K562 (cell line): ENCODE data around the gene FSCN2.

Experiments used
- HDAC8 ChIP-seq: fragments of 450-650 bp; IDR thresholded peaks from 2 replicates; pipeline ENCODE4 v1.6.1; 2016; ENCODE audit warnings: mild to moderate bottlenecking, missing genetic modification characterization, moderate library complexity, missing compliant biosample characterization
- ZBTB7A ChIP-seq: IDR thresholded peaks from 2 replicates; pipeline ENCODE4 v1.6.1; 2011; ENCODE audit warnings: low read depth, mild to moderate bottlenecking, low read length, moderate library complexity, borderline replicate concordance; ENCODE audit not compliant: control insufficient read depth
- TF ChIP-seq, protein P1 (sequence below), 3 experiments: IDR thresholded peaks in 2 of 3; conservative IDR thresholded peaks in 1 of 3; 2 replicates each; pipeline ENCODE4 v1.5.1; 2011 to 2012; ENCODE audit warnings: low read length in 3 of 3, mild to moderate bottlenecking in 3 of 3, control low read depth in 2 of 3, improper control_type of control experiment in 1 of 3, inconsistent platforms in 1 of 3, low read depth in 1 of 3, mixed read lengths in 1 of 3, moderate library complexity in 1 of 3; ENCODE audit not compliant: insufficient read depth in 2 of 3

DNA sequence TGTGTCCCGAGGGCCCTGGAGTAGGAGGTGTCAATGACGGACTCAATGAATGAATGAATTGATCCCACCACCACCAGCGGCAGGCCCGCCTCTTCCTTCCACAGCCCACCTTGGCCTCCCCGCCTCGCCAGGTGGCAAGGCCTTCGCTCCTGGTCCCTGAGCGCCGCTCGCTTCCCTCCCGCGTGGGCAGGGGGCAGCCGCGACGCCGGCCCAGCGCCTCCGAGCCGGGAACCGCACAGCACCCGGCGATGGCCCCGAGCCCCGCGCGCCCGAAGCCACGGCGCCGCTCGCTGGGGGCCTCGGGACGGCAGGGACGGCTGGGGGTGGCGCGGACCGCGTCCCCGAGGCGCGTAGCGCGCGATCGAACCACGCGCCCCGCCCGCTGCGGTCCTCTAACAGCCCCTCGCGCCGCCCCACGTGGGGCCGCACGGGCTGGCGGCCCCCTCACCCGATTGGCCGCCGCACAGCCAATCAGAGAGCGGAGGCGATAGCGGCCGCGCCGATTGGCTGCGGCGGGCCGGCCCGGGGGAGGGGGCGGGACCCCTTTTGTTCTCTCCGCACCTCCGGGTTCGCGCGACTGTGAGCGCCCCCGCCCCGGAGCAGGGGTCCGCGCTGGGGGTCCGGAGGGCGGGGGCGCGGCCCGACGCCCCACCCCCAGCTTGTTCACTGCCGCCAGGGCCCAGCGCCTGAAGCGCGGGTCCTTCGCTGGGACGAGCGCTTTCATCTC, 46.9 kb upstream of the FSCN2 start:
- TF ChIP-seq, protein P1, sequence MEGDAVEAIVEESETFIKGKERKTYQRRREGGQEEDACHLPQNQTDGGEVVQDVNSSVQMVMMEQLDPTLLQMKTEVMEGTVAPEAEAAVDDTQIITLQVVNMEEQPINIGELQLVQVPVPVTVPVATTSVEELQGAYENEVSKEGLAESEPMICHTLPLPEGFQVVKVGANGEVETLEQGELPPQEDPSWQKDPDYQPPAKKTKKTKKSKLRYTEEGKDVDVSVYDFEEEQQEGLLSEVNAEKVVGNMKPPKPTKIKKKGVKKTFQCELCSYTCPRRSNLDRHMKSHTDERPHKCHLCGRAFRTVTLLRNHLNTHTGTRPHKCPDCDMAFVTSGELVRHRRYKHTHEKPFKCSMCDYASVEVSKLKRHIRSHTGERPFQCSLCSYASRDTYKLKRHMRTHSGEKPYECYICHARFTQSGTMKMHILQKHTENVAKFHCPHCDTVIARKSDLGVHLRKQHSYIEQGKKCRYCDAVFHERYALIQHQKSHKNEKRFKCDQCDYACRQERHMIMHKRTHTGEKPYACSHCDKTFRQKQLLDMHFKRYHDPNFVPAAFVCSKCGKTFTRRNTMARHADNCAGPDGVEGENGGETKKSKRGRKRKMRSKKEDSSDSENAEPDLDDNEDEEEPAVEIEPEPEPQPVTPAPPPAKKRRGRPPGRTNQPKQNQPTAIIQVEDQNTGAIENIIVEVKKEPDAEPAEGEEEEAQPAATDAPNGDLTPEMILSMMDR (IDR thresholded peaks at IDR 0.05 in 2 of 3, conservative IDR thresholded peaks at IDR 0.05 in 1 of 3; ENCODE audit: insufficient read depth in 2 of 3, low read depth in 1 of 3, low read length in 3 of 3): 0 out of 6 replicates have a peak, but pooled peaks of 1 of the 3 experiments have one; percentile 3
- TF ChIP-seq ZBTB7A (peak; percentile 87; the same call in 1 of the 2 replicates), HDAC8 (tag) (peak; percentile 59)
